COR-L47 (cell line): ENCODE data around the gene SLC30A1.
"Not testable (repeated sequence)": the region's sequence is repeated elsewhere in the genome, so short reads cannot be mapped to it uniquely, and the experiment has no call there.

Experiments used
- DNase-seq: peaks from one replicate; lab custom pipeline; 2025; lab: John Stamatoyannopoulos, UW

SLC30A1 gene

DNA sequence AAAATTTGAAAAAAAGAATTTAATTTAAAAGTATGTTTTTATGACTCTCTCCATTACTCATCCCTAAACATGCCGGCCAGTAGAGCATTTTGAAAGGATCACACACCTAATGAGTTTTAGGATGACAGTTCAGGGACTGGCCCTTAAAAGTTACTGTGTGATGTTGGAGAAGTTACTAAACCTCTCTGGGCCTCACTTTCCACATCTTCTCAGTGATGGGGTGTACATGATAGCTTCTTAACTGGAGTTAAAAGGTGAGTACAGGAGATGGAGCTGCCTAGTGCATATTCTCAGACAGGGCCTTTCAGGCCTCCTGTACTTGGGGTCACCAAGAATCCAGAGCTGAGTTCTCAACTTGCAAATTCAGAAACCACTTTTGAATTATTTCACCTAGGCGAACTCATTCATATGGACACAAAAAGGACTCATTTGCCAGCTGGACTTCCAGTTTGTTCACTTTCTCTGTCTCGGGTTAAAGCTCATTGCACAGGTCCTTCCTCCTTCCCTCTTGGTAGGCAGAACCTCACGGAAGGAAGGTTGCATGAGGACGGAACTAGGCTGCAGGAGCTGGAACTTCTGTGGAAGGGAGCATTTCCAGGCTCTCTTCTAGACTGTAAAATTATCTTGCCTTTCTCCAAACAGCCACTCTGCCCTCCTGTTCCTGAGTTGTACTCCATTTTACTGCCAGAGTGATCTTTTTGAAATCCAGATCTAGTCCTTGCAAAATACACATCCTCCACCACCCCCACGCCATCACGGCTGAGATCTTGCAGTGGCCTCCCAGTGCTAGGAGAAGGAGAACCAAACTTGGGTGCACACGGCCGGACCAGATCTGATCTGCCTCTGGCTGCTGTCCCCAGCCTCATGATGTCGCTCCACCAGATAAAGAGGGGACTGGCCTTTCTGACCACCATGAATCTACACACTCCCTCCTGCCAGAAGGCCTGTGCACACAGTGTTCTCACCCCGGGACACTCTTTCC, 4.3 kb upstream of the SLC30A1 start:
- DNase-seq = no peak

DNA sequence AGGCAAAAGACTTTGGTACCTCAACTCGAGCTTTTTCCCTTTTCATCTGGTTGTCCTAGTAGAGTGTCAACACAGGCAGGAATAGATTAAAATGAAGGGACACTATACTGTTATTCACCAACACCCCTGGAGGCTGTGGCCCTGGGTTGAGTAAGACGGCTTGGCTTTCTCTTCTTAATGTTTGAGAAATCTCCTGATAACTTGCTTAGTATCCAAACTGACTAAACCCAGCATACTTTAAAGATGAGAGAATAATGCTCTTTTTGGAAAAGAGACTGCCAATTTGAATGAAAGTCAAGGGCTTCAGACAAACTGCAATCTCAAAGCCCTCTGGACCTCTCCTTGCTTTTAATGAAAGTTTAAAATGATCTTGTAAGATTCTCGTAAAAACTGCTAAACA, 2.6 kb upstream of the SLC30A1 start:
- DNase-seq = no peak

DNA sequence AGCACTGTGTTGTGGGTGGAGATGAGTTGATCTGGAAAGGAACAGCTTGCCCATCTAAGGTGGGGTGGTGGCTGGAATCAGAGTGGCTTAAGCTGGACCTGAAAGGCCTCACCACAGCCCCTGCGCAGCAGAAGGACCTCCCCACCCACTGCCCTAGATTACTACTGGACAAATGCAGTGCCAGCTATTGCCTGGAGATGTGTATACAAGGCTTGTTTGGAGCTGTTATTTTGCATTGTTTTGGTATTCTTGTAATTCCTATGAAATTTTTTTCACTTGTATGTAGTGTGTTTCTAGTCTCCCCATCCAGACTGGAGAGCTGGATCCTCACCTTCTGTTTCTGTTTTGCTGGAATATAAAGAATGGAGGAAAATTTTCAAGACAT, 1.3 kb upstream of the SLC30A1 start:
- no peak for DNase-seq

DNA sequence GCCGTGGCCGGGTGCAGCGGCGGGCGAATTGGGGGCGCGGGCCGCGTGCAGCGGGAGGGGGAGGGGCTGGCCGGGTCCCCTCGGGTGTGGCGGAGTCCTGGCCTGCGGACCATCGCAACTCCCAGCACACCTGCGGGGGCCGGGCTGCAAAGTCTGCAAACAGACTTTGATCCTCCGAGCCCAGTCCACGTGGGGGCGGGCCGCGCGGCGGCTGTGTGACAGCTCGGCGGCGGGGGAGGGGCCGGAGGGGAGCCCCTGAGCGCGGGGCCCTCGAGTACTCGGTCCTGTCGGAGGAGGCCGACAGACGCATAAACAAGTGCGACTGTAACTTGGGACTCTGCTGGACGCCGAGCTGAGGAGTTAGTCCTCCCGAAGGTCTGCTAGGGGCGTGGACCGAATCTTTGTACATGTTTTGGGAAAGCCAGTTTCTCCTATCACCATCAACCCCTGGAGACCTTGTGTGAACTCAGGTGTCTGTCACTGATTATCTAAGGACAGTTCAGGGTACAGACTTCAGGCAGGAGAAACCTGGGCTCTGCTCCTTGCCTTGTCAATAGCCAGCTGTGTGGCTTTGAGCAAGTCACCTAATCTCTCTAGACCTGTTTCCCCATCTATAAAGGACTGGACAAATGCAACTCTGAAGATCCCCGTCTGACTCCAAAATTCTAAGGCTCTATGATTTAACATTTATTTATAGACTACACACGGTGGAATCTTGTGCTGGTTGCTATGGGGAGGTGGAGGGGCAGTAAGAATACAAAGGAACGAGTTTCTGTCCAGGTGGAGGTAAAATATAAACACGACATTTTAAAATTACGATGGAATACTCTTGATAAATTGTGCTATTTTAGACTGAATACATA, 710 bp upstream of the SLC30A1 start:
- DNase-seq = peak; percentile 74

DNA sequence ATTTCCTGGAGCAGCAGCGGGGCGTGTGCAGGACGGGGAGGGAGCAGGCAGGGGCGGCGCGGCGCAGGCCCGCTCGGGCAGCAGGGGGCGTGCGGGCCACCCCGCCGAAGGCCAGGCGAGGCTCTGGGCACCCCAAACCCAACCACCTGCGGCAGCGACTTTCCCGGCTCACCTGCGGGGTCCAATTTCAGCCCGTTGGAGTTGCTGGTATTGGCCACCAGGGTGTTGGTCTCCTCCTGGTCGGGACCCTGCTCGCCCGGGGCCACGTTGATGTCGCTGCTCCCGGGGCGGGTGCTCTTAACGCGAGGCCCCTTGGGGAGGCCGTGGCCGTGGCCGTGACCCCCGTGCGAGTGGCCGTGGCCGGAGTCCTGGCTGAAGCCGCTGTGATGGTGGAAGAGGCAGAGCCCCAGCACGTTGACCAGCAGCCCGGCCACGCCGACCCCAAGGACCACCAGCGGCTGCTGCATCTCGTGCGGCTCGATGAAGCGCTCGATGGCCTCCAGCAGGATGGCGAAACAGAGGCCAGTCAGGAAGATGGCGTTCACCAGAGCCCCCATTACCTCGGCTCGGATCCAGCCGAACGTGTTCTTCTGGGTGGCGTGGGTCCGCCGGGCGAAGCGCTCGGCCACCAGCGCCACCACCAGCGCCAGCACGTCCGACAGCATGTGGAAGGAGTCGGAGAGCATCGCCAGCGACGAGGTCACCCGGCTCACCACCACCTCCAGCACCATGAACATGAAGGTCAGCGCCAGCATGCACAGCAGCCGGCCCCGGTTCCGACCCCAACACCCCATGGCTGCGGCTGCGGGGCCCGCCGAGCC, 932 bp downstream of the SLC30A1 start:
- peak; percentile 51 for DNase-seq

DNA sequence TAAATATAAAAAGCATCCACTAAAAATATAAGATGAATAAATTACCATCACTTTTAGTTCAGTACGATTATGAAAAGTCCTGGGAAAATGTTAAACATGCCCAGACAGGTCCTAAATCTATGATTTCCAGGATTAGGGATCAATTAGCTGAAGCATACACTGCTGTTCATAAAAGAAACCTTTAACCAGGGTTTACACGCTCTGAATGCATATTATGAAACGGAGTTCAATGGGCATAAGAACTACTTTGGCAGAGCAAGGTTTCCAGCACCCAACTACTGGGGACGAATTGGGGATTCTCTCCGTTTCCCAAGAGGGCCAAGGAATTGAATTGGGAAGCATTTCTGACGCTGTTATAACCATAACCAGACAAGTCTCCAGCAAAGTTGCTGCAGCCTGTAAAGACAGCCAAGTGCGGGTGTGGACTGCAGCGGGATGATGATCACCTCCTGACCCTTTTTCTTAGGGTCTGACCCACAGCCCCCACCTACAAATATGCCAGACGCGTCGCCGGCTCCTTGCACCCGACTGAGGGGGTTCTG, 1.6 kb downstream of the SLC30A1 start:
- DNase-seq = no peak

DNA sequence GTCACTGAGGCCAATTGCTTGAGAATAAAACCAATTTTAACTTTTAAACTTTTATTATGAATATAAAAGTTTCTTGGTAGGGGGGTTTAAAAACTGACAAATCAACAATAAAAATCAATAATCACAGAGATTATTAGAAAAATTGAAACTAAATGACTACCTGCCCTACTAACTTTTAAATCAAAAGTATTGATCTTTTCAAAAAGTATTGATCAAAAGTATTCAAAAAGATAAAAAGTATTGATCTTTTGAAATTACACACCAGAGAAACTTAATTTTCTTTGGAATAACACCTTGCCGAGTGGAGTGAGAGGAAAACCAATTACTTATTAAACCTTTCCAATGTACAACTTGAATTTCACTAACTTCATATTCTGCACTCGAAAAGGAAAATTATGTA, 2.2 kb downstream of the SLC30A1 start:
- DNase-seq = no peak

DNA sequence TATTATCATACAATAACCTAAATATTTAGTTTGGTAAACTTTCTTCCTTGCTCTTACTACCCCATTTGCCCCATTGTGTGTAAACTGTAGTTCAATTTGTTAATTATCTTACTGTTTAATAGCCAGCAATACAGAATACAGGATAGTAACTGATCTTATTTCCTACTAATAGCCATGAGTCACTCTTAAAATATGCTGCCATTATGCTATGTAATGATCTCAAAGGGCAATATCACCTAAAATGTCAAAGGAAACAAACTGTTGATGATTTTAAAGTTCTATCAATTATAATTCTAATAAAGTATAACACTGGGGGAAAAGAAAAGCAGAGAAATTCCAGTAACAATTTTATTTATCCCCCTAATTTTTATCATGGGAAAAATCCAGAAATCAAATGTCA, 4.3 kb downstream of the SLC30A1 start:
- no peak for DNase-seq

DNA sequence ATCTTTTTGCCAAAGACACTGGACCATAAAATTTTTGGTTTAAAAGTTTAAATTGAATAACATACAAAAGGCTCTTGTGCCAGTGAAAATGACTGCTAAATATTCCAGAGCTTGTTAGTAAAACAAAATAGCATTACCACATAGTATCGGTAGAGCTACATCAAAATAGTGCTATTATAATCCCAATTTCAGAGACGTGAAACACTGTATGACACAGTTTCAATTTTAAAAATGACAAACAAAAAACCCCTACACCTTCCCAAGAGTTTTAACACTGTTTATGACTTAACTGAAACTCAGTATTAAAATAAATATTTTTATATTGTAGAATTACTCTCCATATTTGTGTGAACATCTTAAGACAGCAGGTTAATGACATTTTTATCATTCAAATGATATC, 7.0 kb downstream of the SLC30A1 start:
- DNase-seq = no peak

DNA sequence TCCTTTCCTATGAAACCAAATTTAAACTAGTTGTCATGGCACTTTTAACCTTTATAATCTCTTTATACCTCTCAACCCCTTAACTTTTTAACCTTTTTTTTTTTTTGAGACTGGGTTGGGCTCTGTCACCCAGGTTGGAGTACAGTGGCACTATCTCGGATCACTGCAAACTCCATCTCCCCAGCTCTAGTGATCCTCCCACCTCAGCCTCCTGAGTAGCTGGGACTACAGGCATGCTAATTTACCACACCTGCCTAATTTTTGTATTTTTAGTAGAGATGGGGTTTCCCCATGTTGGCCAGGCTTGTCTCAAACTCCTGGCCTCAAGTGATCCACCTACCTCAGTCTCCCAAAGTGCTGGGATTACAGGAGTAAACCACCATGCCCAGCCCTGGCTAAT, 8.6 kb downstream of the SLC30A1 start:
- not testable (repeated sequence) for DNase-seq

DNA sequence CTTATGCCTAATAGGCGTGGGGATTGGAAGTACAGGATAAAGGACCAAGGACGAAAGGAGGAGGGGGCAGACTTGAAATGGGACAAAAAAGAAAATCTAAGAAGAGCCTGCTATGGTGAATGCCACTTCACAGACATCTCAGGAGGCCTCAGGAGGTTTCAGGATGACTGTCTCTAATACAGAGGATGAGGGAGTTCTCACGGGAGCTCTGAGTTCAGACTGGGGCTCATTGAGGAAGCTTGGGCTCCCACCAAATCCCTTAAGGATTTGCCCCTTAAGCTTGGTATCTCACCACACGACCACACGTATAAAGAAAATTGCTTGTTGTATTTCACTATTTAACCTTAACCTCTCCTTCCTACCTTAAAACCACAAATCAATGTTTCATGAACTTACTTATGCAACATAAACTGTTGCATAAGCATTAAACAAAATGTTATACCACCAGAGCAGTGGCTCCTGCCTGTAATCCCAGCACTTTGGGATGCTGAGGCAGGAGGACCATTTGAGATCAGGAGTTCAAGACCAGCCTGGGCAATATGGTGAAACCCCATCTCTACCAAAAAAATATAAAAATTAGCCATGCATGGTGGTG, 12.4 kb downstream of the SLC30A1 start:
- no peak for DNase-seq

DNA sequence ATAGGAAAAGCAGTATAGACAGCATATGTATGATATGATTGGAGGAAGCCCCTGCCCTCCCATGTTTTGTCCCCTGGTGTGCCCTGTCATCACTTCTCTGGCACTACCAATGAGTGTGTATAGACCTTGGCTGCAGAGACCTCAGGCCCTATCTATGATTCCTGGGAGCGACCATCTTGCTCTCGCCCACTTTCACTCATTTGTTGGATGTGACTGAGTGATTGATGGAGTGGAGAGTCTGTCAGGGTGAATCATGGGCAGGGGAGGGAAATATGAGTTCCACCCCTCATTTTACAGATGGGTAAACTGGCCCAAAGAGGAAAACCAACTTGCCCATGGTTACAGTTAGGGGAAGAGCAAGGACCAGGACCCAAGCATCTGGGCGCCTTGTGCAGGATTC, 14.9 kb downstream of the SLC30A1 start:
- DNase-seq = no peak

DNA sequence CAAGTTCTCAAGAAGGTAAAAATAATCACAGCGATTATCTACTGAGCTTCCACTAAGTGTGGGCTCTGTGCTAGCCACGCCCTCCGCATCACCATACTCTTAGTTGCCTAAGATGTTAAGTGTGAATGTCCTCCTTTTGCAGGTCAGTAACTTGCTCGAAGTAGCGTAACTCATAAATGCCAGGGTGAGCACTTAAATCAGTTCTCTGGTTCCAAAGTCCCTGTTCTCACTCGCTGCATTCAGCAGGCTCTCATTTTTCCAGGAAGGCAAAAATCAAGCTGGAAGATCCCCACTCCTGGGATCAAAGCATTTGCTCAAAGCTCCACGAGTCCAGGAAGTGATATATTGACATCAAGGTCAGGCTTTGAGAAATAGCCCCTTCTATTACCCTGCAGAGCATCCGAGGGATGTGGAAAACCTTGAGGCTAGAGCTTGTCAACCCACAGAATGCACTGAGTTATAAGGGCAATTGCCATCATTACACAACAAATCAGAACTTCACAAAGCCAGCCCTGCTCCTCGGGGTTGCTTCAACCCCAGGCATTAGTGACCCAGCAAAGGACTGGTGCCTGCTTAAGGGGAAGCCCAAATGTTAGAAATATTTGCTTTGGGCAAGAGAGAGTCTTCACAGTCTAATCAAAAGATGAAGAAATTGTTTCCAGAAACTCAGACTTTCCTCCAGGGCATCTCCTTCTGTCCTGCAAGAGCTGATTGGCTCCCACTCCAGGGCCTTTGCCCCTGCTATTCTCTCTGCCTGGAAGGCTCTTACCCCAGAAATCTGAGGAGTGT, 19.5 kb downstream of the SLC30A1 start:
- DNase-seq = no peak

DNA sequence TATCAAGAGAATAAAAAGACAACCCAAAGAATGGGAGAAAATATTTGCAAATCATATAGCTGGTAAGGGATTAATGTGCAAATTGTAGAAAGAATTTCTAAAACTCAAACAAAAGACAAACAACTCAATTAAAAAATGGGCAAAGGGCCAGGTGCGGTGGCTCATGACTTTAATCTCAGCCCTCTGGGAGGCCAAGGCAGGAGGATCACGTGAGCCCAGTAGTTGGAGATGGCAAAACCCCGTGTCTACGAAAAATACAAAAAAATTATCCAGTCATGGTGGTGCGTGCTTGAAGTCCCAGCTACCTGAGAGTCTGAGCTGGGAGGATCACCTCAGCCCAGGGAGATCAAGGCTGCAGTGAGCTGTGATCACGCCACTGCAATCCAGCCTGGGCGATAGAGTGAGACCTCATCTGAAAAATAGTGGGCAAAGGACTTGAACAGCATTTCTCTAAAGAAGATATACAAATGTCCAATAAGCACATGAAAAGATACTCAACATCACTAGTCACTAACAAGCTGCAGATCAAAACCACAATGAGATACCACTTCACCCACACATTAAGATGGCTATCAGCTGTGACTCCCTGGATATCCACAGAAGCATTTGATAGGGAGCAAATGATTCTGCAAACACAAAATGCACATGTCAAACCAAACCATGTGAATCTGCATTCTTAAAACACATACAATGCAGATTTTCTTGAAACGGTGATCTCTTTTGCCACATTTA, 20.9 kb downstream of the SLC30A1 start:
- DNase-seq = no peak

DNA sequence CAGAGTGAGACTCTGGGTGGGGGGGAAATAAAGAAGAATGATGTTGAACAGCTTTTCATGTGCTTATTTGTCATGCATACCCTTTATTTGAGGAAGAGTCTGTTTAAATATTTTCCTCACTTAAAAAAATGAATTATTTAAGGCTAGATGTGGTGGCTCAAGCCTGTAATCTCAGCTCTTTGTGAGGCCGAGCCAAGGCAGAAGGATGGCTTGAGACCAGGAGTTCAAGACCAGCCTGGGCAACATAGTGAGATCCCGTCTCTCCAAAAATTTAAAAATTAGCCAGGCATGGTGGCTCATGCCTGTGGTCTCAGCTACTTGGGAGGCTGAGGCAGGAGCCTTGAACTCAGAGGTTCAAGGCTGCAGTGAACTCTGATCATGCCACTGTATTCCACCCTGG, 25.4 kb downstream of the SLC30A1 start:
- DNase-seq = no peak

DNA sequence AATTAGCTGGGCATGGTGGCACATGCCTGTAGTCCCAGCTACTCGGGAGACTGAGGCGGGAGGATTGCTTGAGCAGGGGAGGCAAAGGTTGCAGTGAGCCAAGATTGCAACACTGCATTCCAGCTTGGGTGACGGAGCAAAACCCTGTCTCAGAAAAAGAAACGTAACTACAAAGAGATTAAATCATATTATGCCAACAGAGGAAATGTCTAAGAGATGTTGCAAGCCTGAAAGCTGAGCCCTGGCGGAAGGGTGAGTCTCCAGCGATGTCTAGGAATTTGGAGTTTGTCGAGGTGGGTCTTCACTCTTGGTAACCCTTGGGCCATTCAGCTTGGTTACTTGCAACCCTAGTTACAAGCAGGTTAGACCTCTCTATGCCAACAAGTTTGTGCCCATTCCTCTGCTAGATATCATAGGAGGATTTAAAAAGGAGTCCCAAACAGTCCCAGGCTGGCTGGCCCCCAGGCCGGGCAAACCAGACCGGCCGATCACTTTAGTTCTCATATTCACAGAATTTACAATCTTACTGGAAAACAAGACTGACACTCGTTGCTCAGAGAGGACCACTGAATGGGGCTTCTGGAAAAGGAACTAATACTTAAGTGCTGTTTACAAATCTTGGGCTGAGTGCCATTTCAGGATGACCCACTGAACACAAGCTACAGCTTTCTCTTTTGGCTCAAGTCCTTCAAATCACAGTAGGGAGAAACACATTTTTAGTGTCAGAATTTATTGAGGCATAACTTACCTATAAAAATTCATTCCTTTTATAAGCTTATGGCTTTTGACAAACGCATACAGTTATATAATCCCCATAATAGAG, 27.1 kb downstream of the SLC30A1 start:
- DNase-seq = no peak

DNA sequence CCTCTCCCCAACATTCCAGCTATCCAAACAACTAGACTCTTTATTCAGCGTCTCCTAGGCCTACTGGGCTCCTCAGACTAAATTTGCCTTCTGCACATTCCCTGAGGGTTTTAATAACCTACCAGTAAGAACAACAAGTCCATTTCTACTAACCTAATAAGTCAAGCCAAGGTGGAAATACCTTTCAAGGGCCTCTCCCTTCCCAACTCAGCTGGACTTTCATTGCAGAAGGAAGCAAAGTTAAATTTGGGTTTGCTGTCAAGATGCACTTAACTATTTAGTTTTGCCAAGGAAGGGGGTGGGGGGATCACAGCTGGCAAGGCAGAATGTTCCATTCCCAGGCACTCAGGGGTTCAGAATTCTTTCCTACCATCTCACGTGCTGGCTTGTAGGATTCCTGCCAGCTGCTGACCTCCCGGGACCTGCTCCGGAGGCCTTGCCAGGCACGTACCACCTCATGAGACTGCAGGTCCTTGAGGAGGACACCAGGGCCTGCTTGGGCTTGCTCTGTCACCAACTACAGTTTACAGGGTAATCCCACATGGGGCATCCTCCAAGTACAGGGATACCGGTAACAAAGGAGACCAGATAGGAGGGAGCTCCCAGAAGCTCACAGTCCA, 29.8 kb downstream of the SLC30A1 start:
- no peak for DNase-seq

DNA sequence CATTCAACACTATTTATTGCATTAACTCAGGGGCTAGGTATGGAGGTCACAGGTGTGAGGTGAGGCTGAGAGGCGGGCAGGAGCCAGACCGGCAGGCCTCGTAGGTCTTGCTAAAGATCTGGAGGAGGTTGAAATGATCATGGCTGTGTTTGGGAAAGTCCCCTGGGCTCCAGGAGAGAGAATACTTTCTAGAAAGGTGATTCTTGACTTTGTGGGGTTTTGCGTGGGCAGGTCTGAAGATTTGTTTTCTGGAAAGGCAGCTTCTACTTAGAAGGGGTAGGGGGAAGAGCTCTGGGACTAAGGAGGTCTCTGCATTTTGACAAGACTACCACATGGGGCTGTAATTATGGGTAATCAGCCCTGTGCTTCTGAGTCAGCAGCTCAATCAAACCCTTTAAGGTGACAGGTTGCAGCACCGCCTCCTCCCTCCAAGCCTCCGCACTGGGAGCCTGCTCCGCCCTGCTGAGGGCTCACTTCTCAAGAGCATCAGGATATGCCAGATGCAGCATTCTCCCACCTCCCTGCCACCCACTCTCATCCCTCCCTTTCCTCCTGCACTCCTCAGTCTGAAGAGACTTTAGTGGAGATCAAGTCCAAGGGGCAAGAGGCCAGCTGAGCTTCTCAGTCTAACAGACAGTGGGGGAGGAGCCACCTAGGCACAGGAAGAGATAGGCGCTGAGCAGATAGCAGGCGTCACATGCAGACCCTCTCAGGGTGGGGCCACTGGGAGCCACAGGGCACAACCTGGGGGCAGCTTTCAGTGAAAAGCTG, 30.5 kb downstream of the SLC30A1 start:
- peak; percentile 43 for DNase-seq
